Transverse colon (tissue), 4 donors: ENCODE results near the gene PLXDC2. TPM values are rescaled to one million over a fixed set of nuclear protein-coding genes. Genes with fewer than 3 reads are reported as not detected.

Experiments
- DNase-seq: peaks from one replicate; pipeline ENCODE4 v3.0.0-alpha.2; 2019
- H3K27ac ChIP-seq, 4 donors: fragments of 200-600 bp; sonication (generic); 2 replicates each; pipeline ENCODE4 v1.5.1; 2016 to 2018; ENCODE audit warnings: inconsistent platforms in 4 of 4
- H3K27me3 ChIP-seq: fragments of 200-600 bp; sonication (generic); 2 replicates; pipeline ENCODE4 v1.5.1; 2017; ENCODE audit warnings: inconsistent platforms
- H3K36me3 ChIP-seq, 4 donors: fragments of 200-600 bp; sonication (generic); 2 replicates each; pipeline ENCODE4 v1.5.1; 2017 to 2019; ENCODE audit warnings: inconsistent platforms in 4 of 4
- H3K4me1 ChIP-seq, 4 donors: fragments of 200-600 bp; sonication (generic); 2 replicates each; pipeline ENCODE4 v1.5.1; 2017 to 2020; ENCODE audit warnings: inconsistent platforms in 4 of 4
- H3K4me3 ChIP-seq, 4 donors: fragments of 200-600 bp; sonication (generic); 1 replicate in 1 of 4; 2 replicates in 3 of 4; pipeline versions ENCODE4 v1.5.1 to v1.6.1; 2017 to 2019; ENCODE audit warnings: inconsistent platforms in 4 of 4
- H3K9me3 ChIP-seq, 2 donors: fragments of 200-600 bp; sonication (generic); 2 replicates each; pipeline ENCODE4 v1.5.1; 2017 to 2019; ENCODE audit warnings: inconsistent platforms in 2 of 2
- CTCF ChIP-seq, 5 experiments: fragments of 200-600 bp in 3 of 5; fragments of 450-650 bp in 2 of 5; sonication (generic) in 3 of 5; IDR thresholded peaks; 1 replicate in 2 of 5; 2 replicates in 3 of 5; pipeline ENCODE4 v1.5.1; 2016 to 2017; ENCODE audit warnings: antibody characterized with exemption in 5 of 5, inconsistent platforms in 3 of 5, mild to moderate bottlenecking in 2 of 5, moderate library complexity in 1 of 5
- EP300 ChIP-seq: sonication (generic); formaldehyde crosslinking; IDR thresholded peaks from one replicate; pipeline ENCODE4 v1.6.1; 2017; ENCODE audit warnings: antibody characterized with exemption, low read depth
- POLR2A ChIP-seq: fragments of 450-650 bp; IDR thresholded peaks from one replicate; pipeline ENCODE4 v1.6.1; 2016; ENCODE audit warnings: antibody characterized with exemption, mild to moderate bottlenecking, moderate library complexity
- POLR2AphosphoS5 ChIP-seq, 3 donors: sonication (generic); formaldehyde crosslinking; IDR thresholded peaks; one replicate each; pipeline ENCODE4 v1.6.1; 2016; ENCODE audit warnings: antibody characterized with exemption in 3 of 3
- WGBS, 2 donors: methylation state at CpG; one replicate each; pipeline ENCODE4 v1.1.5; 2018; ENCODE audit warnings: low coverage in 1 of 2; 5-methylcytosine and 5-hydroxymethylcytosine counted together
- in situ Hi-C, 4 donors: fragments of 200-750 bp; cut with MboI; loops; one replicate each; pipeline versions ENCODE4 v1.15.0 to v1.15.1; 2017; ENCODE audit warnings: low sequenced_read_pairs in 3 of 4, low pct_ligation_motif_present in 1 of 4, low pct_unique_long_range_greater_than_20kb in 1 of 4
- intact Hi-C: fragments of 100-400 bp; cut with DNase I; formaldehyde crosslinking; loops from one replicate; pipeline ENCODE4 v1.15.1; 2023; ENCODE audit warnings: low total_unique reads
- total RNA-seq, 4 donors: library from RNA; depleted of rRNA; stranded (reverse); fragments of >200 nt; gene quantifications; one replicate each; pipeline ENCODE4 v1.1.0, GENCODE V29; 2016

Gene PLXDC2
- total RNA-seq, 4 donors from 2014 or later: 12.0 to 32.2 (median 20.3) TPM

GRCh38 chr10:20048161-20048560 lies 231.9 kb downstream of the PLXDC2 start:
- intact Hi-C loops (no loop called here), in situ Hi-C loops (no loop called here)
- Histone ChIP-seq H3K27me3 (no peaks in the 10 kb centered on the region), H3K27ac (no peak overlapping the region), H3K4me1 (no peaks in the 10 kb centered on the region), H3K36me3 (peaks cover 0 to 6% (median 0%) of the 10 kb centered on the region in 4 donors), H3K9me3 (no peaks in the 10 kb centered on the region), H3K4me3 (no peak overlapping the region)
- WGBS, 2 donors: 86 to 88% methylated on average over 2 of the region's 2 CpGs
- no peak for TF ChIP-seq POLR2AphosphoS5 (IDR thresholded peaks at IDR 0.05)
- TF ChIP-seq POLR2A: no peak
- no peak for TF ChIP-seq CTCF (IDR thresholded peaks at IDR 0.05)
- TF ChIP-seq EP300: no peak
- no peak for DNase-seq

GRCh38 chr10:20058135-20058534 lies 241.9 kb downstream of the PLXDC2 start:
- WGBS, 2 donors: 49 to 59% methylated on average over 2 of the region's 2 CpGs
- Histone ChIP-seq H3K27me3 (no peaks in the 10 kb centered on the region), H3K4me3 (no peak overlapping the region), H3K36me3 (no peaks in the 10 kb centered on the region), H3K9me3 (no peaks in the 10 kb centered on the region), H3K27ac (no peak overlapping the region), H3K4me1 (peaks cover 0 to 9% (median 0%) of the 10 kb centered on the region in 4 donors)
- intact Hi-C loops (no loop called here), in situ Hi-C loops (no loop called here)
- DNase-seq: no peak
- no peak for TF ChIP-seq POLR2A
- no peak for TF ChIP-seq EP300
- no peak for TF ChIP-seq POLR2AphosphoS5 (IDR thresholded peaks at IDR 0.05)
- TF ChIP-seq CTCF (IDR thresholded peaks at IDR 0.05): no peak

- no peak for DNase-seq
- H3K36me3 ChIP-seq: no peaks in the 10 kb centered on the region
- H3K4me3 ChIP-seq: no peak overlapping the region
- intact Hi-C loops (no loop called here), in situ Hi-C loops (no loop called here)
- 51 to 60% methylated on average over 2 to 3 of the region's 3 CpGs for WGBS, 2 donors
- peaks cover 0 to 9% (median 0%) of the 10 kb centered on the region in 4 donors for H3K4me1 ChIP-seq
- H3K27ac ChIP-seq: no peak overlapping the region
- no peaks in the 10 kb centered on the region for H3K27me3 ChIP-seq
- no peaks in the 10 kb centered on the region for H3K9me3 ChIP-seq
- TF ChIP-seq POLR2AphosphoS5 (IDR thresholded peaks at IDR 0.05) (no peak), EP300 (no peak), CTCF (IDR thresholded peaks at IDR 0.05) (no peak), POLR2A (no peak)
Measured at GRCh38 chr10:20059084-20059835, 243.0 kb downstream of the PLXDC2 start.

GRCh38 chr10:20065814-20066213 lies 249.6 kb downstream of the PLXDC2 start:
- Histone ChIP-seq H3K36me3 (peaks cover 0 to 7% (median 0%) of the 10 kb centered on the region in 4 donors), H3K27me3 (no peaks in the 10 kb centered on the region), H3K4me1 (no peaks in the 10 kb centered on the region), H3K4me3 (no peak overlapping the region), H3K9me3 (no peaks in the 10 kb centered on the region), H3K27ac (no peak overlapping the region)
- in situ Hi-C loops (no loop called here), intact Hi-C loops (no loop called here)
- TF ChIP-seq POLR2A (no peak), POLR2AphosphoS5 (IDR thresholded peaks at IDR 0.05) (no peak), CTCF (IDR thresholded peaks at IDR 0.05) (no peak), EP300 (no peak)
- 85 to 92% methylated on average over 6 of the region's 6 CpGs for WGBS, 2 donors
- no peak for DNase-seq
